K562 (cell line): ENCODE data around the gene TANK. TPM values are rescaled to one million over a fixed set of nuclear protein-coding genes. Genes with fewer than 3 reads are reported as not detected.

ENCODE experiments used
- JUNB ChIP-seq: fragments of 450-650 bp; formaldehyde crosslinking; conservative IDR thresholded peaks from 2 replicates; pipeline ENCODE4 v1.4.0; 2020; ENCODE audit warnings: mild to moderate bottlenecking
- LEF1 ChIP-seq: fragments of 450-650 bp; IDR thresholded peaks from 2 replicates; pipeline ENCODE4 v1.6.1; 2016; ENCODE audit warnings: mild to moderate bottlenecking
- NUFIP1 ChIP-seq: fragments of 450-650 bp; IDR thresholded peaks from 2 replicates; pipeline ENCODE4 v1.6.1; 2018; ENCODE audit not compliant: partially characterized antibody
- RFX1 ChIP-seq: fragments of 450-650 bp; IDR thresholded peaks from 2 replicates; pipeline ENCODE4 v1.6.1; 2016; ENCODE audit warnings: mild to moderate bottlenecking, moderate library complexity
- TARDBP ChIP-seq: fragments of 450-650 bp; IDR thresholded peaks from 2 replicates; pipeline ENCODE4 v1.6.1; 2016
- ZNF224 ChIP-seq: sonication (generic); formaldehyde crosslinking; IDR thresholded peaks from 2 replicates; pipeline ENCODE4 v1.8.0; 2022; ENCODE audit warnings: mild to moderate bottlenecking, missing genetic modification reagents
- polyA plus RNA-seq, 8 experiments: library from polyadenylated mRNA; depleted of rRNA in 4 of 8; stranded (reverse) in 5 of 8; unstranded in 3 of 8; fragments of >200 nt; fragmentation: Nextera tagmentation in 2 of 8; fragmentation: Illumina TruSeq in 1 of 8; extraction: Ambion mirVana in 2 of 8; extraction: Trizol in 1 of 8; gene quantifications; 2 replicates each; pipeline versions ENCODE4 v1.2.1 to v1.2.3, GENCODE V29; 2011 to 2014; ENCODE audit warnings: inconsistent platforms in 1 of 8, missing spikeins in 1 of 8
- total RNA-seq, 7 experiments: library from RNA; depleted of rRNA in 6 of 7; stranded (reverse); fragments of >200 nt in 6 of 7; fragmentation: Illumina TruSeq in 2 of 7; extraction: Trizol in 2 of 7; gene quantifications; 2 replicates each; pipeline versions ENCODE4 v1.2.1 to v1.2.3, GENCODE V29; 2011 to 2021; ENCODE audit warnings: low replicate concordance in 1 of 7
- TF ChIP-seq, protein P1 (sequence below): fragments of 200-800 bp; sonication (Bioruptor generic); IDR thresholded peaks from 2 replicates; pipeline ENCODE4 v1.6.1; 2017; ENCODE audit warnings: missing genetic modification characterization, missing compliant biosample characterization
- TF ChIP-seq, protein P2 (sequence below), 2 experiments: fragments of 450-650 bp; IDR thresholded peaks; 2 replicates each; pipeline ENCODE4 v1.6.1; 2016
- TF ChIP-seq, protein P3 (sequence below): fragments of 250-450 bp; sonication (Bioruptor Pico); IDR thresholded peaks from 2 replicates; pipeline ENCODE4 v1.5.0; 2021; ENCODE audit warnings: mild to moderate bottlenecking, borderline replicate concordance
- TF ChIP-seq, protein P4 (sequence below), 2 experiments: IDR thresholded peaks; 2 replicates each; pipeline ENCODE4 v1.6.1; 2011; ENCODE audit warnings: borderline replicate concordance in 1 of 2, control low read depth in 1 of 2, low read depth in 1 of 2, low read length in 1 of 2, mild to moderate bottlenecking in 1 of 2, mixed read lengths in 1 of 2, moderate library complexity in 1 of 2; ENCODE audit not compliant: insufficient read depth in 1 of 2, insufficient read length in 1 of 2, poor library complexity in 1 of 2, severe bottlenecking in 1 of 2; ENCODE audit errors: extremely low read depth in 1 of 2
- TF ChIP-seq, protein P5 (sequence below): fragments of 150-350 bp; conservative IDR thresholded peaks from 2 replicates; pipeline ENCODE4 v1.6.1; 2014; ENCODE audit warnings: low read length
- TF ChIP-seq, protein P6 (sequence below), 3 experiments: IDR thresholded peaks in 2 of 3; conservative IDR thresholded peaks in 1 of 3; 2 replicates each; pipeline ENCODE4 v1.5.1; 2011 to 2012; ENCODE audit warnings: low read length in 3 of 3, mild to moderate bottlenecking in 3 of 3, control low read depth in 2 of 3, improper control_type of control experiment in 1 of 3, inconsistent platforms in 1 of 3, low read depth in 1 of 3, mixed read lengths in 1 of 3, moderate library complexity in 1 of 3; ENCODE audit not compliant: insufficient read depth in 2 of 3

TANK gene
- total and polyA plus RNA-seq, 9 of the 15 experiments (the other 6 are each of a cell fraction or from before 2014, with no cell fraction given), result 43.0 to 91.5 (median 54.4) TPM

DNA sequence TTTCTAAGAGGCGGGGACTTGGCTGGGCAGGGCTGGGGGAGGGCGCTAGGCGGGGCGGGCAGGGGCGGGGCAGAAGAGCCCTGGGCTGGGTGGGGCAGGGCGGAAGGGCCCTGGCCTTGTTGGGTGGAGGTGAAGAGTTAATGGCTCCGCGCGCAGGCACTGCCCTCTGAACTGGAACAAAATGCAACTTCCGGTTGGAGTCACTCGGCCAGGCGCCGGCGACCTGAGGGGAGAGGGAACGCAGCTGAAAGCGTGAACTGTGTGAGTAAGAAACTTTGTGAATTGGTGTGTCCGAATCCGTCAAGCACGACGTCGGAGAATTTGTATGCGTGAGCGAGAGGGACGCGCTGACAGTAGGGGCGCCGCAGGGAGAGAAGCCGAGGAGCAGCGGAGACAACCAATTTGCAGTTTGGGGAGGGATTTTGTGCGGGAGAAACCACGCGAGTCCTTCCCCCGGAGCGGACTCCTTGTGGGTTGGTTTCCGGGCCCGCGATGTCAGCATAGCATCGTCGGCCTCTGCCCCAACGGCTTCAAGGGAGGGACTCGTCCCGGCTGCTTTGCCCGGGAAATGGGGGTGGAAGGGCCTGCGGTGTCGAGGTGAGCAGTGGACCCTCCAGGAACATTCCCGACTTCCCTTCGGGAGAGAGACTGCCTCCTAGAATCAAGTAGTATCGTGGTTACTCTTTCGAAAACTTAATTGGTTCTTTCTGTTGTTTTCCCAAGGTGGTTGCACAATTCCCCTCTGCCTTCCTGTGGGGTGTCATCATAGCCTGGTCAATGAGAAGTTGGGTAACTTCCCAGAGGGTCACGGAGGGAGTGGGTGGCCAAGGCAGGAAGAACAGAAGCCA, at the start of gene TANK (continued):
- TF ChIP-seq, protein P1, sequence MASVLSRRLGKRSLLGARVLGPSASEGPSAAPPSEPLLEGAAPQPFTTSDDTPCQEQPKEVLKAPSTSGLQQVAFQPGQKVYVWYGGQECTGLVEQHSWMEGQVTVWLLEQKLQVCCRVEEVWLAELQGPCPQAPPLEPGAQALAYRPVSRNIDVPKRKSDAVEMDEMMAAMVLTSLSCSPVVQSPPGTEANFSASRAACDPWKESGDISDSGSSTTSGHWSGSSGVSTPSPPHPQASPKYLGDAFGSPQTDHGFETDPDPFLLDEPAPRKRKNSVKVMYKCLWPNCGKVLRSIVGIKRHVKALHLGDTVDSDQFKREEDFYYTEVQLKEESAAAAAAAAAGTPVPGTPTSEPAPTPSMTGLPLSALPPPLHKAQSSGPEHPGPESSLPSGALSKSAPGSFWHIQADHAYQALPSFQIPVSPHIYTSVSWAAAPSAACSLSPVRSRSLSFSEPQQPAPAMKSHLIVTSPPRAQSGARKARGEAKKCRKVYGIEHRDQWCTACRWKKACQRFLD, result peak; percentile 76
- TF ChIP-seq, protein P2, sequence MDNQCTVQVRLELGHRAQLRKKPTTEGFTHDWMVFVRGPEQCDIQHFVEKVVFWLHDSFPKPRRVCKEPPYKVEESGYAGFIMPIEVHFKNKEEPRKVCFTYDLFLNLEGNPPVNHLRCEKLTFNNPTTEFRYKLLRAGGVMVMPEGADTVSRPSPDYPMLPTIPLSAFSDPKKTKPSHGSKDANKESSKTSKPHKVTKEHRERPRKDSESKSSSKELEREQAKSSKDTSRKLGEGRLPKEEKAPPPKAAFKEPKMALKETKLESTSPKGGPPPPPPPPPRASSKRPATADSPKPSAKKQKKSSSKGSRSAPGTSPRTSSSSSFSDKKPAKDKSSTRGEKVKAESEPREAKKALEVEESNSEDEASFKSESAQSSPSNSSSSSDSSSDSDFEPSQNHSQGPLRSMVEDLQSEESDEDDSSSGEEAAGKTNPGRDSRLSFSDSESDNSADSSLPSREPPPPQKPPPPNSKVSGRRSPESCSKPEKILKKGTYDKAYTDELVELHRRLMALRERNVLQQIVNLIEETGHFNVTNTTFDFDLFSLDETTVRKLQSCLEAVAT (IDR thresholded peaks at IDR 0.05), result peak; percentile 86 to 94; a peak in 3 of 4 replicates
- TF ChIP-seq, protein P3, sequence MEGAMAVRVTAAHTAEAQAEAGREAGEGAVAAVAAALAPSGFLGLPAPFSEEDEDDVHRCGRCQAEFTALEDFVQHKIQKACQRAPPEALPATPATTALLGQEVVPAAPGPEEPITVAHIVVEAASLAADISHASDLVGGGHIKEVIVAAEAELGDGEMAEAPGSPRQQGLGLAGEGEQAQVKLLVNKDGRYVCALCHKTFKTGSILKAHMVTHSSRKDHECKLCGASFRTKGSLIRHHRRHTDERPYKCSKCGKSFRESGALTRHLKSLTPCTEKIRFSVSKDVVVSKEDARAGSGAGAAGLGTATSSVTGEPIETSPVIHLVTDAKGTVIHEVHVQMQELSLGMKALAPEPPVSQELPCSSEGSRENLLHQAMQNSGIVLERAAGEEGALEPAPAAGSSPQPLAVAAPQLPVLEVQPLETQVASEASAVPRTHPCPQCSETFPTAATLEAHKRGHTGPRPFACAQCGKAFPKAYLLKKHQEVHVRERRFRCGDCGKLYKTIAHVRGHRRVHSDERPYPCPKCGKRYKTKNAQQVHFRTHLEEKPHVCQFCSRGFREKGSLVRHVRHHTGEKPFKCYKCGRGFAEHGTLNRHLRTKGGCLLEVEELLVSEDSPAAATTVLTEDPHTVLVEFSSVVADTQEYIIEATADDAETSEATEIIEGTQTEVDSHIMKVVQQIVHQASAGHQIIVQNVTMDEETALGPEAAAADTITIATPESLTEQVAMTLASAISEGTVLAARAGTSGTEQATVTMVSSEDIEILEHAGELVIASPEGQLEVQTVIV, result no peak
- no peak for TF ChIP-seq TARDBP
- TF ChIP-seq, protein P4, sequence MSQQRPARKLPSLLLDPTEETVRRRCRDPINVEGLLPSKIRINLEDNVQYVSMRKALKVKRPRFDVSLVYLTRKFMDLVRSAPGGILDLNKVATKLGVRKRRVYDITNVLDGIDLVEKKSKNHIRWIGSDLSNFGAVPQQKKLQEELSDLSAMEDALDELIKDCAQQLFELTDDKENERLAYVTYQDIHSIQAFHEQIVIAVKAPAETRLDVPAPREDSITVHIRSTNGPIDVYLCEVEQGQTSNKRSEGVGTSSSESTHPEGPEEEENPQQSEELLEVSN (IDR thresholded peaks at IDR 0.05; ENCODE audit: borderline replicate concordance in 1 of 2, extremely low read depth in 1 of 2, insufficient read depth in 1 of 2, insufficient read length in 1 of 2, low read depth in 1 of 2, low read length in 1 of 2, poor library complexity in 1 of 2, severe bottlenecking in 1 of 2), result peak; percentile 58 to 63
- no peak for TF ChIP-seq ZNF224 (CRISPR knock-in tag)
- no peak for TF ChIP-seq JUNB (CRISPR knock-in tag)
- TF ChIP-seq LEF1, result no peak
- TF ChIP-seq NUFIP1, result no peak
- TF ChIP-seq, protein P5, sequence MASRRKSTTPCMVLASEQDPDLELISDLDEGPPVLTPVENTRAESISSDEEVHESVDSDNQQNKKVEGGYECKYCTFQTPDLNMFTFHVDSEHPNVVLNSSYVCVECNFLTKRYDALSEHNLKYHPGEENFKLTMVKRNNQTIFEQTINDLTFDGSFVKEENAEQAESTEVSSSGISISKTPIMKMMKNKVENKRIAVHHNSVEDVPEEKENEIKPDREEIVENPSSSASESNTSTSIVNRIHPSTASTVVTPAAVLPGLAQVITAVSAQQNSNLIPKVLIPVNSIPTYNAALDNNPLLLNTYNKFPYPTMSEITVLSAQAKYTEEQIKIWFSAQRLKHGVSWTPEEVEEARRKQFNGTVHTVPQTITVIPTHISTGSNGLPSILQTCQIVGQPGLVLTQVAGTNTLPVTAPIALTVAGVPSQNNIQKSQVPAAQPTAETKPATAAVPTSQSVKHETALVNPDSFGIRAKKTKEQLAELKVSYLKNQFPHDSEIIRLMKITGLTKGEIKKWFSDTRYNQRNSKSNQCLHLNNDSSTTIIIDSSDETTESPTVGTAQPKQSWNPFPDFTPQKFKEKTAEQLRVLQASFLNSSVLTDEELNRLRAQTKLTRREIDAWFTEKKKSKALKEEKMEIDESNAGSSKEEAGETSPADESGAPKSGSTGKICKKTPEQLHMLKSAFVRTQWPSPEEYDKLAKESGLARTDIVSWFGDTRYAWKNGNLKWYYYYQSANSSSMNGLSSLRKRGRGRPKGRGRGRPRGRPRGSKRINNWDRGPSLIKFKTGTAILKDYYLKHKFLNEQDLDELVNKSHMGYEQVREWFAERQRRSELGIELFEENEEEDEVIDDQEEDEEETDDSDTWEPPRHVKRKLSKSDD, result no peak
- TF ChIP-seq, protein P6, sequence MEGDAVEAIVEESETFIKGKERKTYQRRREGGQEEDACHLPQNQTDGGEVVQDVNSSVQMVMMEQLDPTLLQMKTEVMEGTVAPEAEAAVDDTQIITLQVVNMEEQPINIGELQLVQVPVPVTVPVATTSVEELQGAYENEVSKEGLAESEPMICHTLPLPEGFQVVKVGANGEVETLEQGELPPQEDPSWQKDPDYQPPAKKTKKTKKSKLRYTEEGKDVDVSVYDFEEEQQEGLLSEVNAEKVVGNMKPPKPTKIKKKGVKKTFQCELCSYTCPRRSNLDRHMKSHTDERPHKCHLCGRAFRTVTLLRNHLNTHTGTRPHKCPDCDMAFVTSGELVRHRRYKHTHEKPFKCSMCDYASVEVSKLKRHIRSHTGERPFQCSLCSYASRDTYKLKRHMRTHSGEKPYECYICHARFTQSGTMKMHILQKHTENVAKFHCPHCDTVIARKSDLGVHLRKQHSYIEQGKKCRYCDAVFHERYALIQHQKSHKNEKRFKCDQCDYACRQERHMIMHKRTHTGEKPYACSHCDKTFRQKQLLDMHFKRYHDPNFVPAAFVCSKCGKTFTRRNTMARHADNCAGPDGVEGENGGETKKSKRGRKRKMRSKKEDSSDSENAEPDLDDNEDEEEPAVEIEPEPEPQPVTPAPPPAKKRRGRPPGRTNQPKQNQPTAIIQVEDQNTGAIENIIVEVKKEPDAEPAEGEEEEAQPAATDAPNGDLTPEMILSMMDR (IDR thresholded peaks at IDR 0.05 in 2 of 3, conservative IDR thresholded peaks at IDR 0.05 in 1 of 3; ENCODE audit: insufficient read depth in 2 of 3, low read depth in 1 of 3, low read length in 3 of 3), result no peak
- no peak for TF ChIP-seq RFX1
- TF ChIP-seq, all 486 proteins: peak for 165
